NCI-H2227 (cell line): ENCODE data around the gene SLC4A1AP.
A peak's percentile ranks its signal among the peaks of the same experiment; 100 is the strongest.
"Not testable (repeated sequence)": the region's sequence is repeated elsewhere in the genome, so short reads cannot be mapped to it uniquely, and the experiment has no call there.

ENCODE experiments used
- DNase-seq: peaks from one replicate; lab custom pipeline; 2025; ENCODE audit not compliant: unreplicated experiment; lab: John Stamatoyannopoulos, UW

SLC4A1AP gene

GRCh38 chr2:27647737-27648136 is 16.0 kb upstream of the SLC4A1AP start:
- DNase-seq, result no peak

GRCh38 chr2:27651056-27651455 is 12.6 kb upstream of the SLC4A1AP start:
- no peak for DNase-seq

GRCh38 chr2:27652341-27652740 is 11.3 kb upstream of the SLC4A1AP start:
- DNase-seq, result no peak

- no peak for DNase-seq
These were observed 10.9 kb upstream of the SLC4A1AP start for GRCh38 chr2:27652790-27653189.

GRCh38 chr2:27653397-27653796 is 10.3 kb upstream of the SLC4A1AP start:
- no peak for DNase-seq

GRCh38 chr2:27655155-27655951 is 8.3 kb upstream of the SLC4A1AP start:
- DNase-seq, result no peak

- no peak for DNase-seq
These were observed 2.3 kb upstream of the SLC4A1AP start for GRCh38 chr2:27661371-27661770.

GRCh38 chr2:27664154-27664574 is 475 bp downstream of the SLC4A1AP start:
- DNase-seq, result peak; percentile 40

GRCh38 chr2:27664622-27665363 is 1.1 kb downstream of the SLC4A1AP start:
- DNase-seq, result no peak

GRCh38 chr2:27667446-27667845 is 3.8 kb downstream of the SLC4A1AP start:
- DNase-seq, result no peak

- DNase-seq, result no peak
These were observed 7.5 kb downstream of the SLC4A1AP start for GRCh38 chr2:27671235-27671634.

- DNase-seq, result no peak
These were observed 9.2 kb downstream of the SLC4A1AP start for GRCh38 chr2:27672723-27673486.

GRCh38 chr2:27680571-27680970 is 16.9 kb downstream of the SLC4A1AP start:
- DNase-seq, result no peak

GRCh38 chr2:27681841-27682240 is 18.2 kb downstream of the SLC4A1AP start:
- DNase-seq, result no peak

- not testable (repeated sequence) for DNase-seq
These were observed 18.7 kb downstream of the SLC4A1AP start for GRCh38 chr2:27682334-27682771.

GRCh38 chr2:27683390-27684071 is 19.8 kb downstream of the SLC4A1AP start:
- DNase-seq, result peak; percentile 96

- DNase-seq, result not testable (repeated sequence)
These were observed 21.3 kb downstream of the SLC4A1AP start for GRCh38 chr2:27685006-27685405.

- DNase-seq, result no peak
These were observed 21.9 kb downstream of the SLC4A1AP start for GRCh38 chr2:27685577-27685976.

GRCh38 chr2:27687232-27687631 is 23.5 kb downstream of the SLC4A1AP start:
- DNase-seq, result no peak

GRCh38 chr2:27689424-27689823 is 25.7 kb downstream of the SLC4A1AP start:
- no peak for DNase-seq

- no peak for DNase-seq
These were observed 26.4 kb downstream of the SLC4A1AP start for GRCh38 chr2:27690052-27690451.
